Stimulated activated CD8-positive, alpha-beta memory T cell treated with anti-CD3 and anti-CD28 coated beads, Interleukin-12 subunit alpha, Interleukin-12 subunit beta, amount 100 ng/mL, for 4 hours (primary cell): ENCODE results near the gene SEC16A.

Experiments used
- DNase-seq: peaks from one replicate; pipeline ENCODE4 v3.0.0-alpha.2; 2020; ENCODE audit warnings: low read depth

Gene SEC16A

GRCh38 chr9:136482793-136483588, at the start of gene SEC16A:
TSS of gene SEC16A (minus strand) at chr9:136483040. CDS start at chr9:136477615, 5,425 bp downstream.
- peak; percentile 99 for DNase-seq

DNA sequence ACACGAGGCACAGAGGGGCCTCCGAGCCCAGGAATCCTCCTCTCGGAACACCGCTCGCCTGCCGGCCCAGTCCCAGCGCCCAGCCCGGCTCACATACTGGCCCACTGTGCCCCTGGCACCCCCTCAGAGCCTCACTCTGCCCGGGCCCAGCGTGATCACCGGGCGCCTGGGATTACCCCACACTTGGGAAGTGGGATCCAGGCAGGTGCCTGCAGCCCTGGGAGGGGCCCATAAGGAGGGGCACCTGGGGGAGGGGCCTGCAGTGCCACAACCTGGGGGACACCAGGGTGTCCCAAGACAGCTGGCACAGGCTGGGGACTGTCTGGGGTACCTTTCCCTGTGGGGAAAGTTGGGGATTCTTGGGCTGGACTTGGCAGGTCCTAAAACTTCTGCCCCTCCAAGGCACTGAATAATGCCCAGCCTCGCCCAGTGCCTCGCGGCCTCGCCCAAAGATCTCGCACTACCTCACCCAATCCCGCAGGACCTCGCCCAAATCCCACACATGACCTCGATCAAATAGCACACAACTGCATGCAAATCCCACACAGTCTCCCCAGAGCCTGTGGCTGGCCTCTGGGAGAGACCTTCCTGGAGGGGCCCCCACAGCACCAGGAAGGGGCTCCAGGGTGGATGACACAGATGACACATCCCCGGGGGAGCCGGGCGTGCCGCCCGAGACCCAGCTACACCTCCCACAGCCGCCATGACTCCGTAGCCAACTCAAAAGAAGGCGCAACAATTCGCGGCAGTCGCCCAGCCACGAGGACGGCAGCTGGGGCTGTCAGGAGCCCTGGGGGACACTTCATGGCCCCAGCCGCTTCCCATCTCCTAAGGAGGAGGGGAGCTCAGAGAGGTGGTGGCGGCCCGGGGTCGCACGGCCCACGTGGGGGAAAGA, 49.3 kb upstream of the SEC16A start:
- no peak for DNase-seq

GRCh38 chr9:136531186-136531903, 48.5 kb upstream of the SEC16A start:
- no peak for DNase-seq

GRCh38 chr9:136530461-136531089, 47.7 kb upstream of the SEC16A start:
- DNase-seq = no peak

DNA sequence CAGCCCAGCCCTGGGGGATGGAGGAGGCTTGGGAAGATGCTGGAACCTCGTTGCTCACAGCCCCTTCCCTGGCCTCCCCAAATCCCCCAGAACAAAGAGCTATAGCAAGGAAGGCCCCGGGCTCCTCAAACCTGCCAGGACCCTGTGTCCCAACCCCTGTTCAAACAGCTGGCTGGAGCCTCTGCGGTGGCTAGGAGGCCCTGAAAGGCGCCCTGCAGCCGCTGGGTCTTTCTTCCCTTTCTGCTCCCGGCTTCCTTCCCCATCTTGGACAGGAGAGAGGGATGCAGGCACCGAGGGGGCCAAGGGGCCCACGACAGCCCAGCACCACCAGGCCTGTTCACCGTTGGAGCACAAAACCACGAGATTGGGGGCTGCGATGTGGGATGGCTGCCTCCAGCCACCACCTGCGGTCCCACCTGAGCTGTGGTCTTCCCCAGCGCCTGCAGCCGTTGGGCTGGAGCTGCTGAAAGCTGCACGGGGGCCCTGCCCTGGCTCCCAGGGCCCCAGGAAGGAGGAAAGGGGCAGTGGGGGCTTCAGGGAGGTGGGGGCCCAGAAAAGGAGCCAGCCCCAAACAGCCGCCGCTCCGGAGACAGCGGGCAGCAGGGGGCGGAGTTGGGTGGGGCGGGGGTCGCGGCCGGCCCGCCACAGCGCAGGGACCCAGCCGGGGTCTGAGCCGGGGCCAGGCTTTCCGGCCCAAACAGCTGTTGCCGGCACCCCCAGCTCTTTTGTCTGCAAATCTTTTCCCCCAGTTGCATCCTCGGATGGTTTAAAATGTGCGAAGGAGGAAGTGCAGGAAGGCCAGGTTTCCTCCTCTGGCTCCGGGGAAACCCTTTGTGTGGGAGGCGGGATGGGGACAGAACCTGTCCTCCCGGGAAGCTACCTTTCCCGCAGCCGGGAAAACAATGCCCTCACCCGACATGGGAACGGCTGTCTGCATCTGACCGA, 46.9 kb upstream of the SEC16A start:
- DNase-seq = no peak

DNA sequence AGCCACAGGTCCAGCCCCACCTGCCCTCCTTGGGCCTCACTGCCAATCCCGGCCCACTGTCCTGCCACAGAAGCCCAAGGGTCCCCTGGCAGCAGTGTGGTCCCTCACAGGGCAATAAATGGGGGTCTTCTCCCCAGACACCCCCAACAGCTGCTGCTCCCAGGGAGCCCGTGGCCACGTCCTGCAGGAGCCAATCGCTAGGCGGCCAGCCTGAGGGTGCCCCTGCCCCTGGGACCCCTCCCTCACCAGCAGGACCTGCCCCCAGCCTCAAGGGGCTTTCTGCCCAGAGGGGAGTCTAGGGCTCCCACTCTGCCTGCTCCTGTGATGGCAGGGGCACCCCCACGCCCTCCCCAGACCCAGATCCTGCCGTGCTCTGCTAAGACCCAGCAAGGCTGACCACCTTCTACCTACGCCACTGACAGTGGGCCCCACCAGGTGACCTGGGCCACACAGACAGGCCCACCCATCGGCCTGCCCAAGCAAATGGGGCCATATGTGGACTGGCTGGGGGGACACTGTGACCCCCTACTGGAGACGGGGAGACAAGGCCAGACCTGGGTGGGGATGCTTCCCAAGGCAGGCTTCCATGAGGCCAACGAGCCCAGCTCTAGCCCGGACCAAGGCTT, 46.0 kb upstream of the SEC16A start:
- no peak for DNase-seq

- no peak for DNase-seq
Observed at GRCh38 chr9:136527721-136528710, 45.2 kb upstream of the SEC16A start.

GRCh38 chr9:136527131-136527530, 44.3 kb upstream of the SEC16A start:
- DNase-seq = no peak

GRCh38 chr9:136526625-136527066, 43.8 kb upstream of the SEC16A start:
- no peak for DNase-seq

- no peak for DNase-seq
Observed at GRCh38 chr9:136525841-136526499, 43.1 kb upstream of the SEC16A start.

- no peak for DNase-seq
Observed at GRCh38 chr9:136525207-136525606, 42.4 kb upstream of the SEC16A start.

- no peak for DNase-seq
Observed at GRCh38 chr9:136522314-136523237, 39.7 kb upstream of the SEC16A start.

DNA sequence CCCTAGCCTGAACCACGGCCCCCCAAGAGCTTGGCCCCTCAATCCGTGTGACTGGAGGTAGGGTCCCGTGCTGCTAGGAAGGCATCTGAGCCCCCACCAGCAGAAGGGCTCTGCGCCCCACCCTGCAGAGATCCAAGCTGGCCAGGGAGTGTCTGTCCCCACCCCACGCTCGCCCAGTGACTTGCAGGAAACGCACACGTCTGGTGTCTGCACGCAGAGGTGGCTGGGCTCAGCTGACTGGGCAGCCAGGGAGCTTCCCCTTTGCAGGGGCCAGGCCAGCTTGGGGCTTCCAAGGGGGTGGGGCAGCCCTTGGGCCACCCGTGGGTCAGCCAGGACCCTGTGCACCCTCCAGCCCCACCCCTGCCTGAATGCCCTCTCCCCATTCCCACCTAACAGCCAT, 38.7 kb upstream of the SEC16A start:
- no peak for DNase-seq

DNA sequence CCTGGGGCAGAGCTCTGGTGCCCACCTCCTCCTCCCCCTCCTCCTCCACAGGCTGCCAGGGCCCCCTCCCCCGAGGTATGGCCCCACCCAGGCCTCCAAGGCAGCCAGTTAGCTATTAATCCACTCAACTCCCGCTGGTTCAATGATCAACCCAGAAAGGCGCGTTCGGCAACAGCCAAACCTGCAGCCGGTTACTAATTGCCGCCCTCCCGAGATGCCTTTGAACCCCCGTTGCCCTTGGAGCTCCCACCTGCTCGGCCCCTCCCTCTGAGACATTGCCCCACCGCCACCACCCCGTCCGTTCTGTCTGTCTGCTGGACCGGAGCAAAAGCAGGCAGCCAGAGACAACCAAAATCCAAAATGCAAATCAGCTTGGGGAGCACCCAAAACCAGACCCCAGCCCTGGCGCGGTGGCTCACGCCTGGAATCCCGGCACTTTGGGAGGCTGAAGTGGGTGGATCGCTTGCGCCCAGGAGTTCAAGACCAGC, 37.3 kb upstream of the SEC16A start:
- no peak for DNase-seq

DNA sequence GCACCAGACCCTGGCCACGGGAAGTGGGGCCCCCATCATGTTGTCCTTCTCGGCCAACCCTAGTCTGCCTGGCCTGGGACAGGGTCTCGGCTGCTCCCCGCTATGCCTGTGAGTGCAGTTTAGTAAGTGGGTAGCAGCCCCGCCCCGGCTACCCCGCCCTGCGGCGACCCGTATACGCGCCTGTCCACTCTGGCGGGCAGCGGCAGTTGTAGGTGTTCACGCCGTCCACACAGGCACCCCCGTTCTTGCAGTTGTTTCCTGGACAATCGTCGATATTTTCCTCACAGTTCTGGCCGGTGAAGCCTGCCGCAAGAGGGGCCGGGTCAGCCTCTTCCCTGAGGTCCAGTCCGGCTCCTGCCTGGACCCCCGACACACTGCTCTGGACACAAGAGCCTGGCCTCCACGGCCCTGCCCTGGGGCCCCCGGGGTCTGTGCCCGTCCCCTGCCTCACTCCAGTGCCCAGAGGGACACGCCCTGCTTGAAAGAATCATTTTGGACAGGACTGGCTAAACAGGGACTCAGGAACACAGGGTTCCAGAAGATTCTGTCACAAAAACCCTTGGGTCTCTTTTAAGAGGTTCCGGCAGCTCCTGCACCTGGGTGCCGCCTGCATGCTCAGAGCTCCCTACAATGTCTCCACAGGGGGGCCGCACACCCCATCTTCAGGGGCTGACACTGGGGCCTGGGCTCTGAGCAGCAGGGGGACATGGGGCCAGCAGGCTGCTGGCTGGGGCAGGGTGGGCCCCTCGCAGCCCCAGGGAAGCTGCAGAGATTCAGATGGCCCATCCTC, 36.6 kb upstream of the SEC16A start:
- DNase-seq = no peak

- DNase-seq = no peak
Observed at GRCh38 chr9:136518623-136519022, 35.8 kb upstream of the SEC16A start.
